ENCODE data around the gene CEL.

GRCh38 chr9:133105461-133105770, 43.6 kb downstream of the CEL start:
- TF ChIP-seq, protein P1, sequence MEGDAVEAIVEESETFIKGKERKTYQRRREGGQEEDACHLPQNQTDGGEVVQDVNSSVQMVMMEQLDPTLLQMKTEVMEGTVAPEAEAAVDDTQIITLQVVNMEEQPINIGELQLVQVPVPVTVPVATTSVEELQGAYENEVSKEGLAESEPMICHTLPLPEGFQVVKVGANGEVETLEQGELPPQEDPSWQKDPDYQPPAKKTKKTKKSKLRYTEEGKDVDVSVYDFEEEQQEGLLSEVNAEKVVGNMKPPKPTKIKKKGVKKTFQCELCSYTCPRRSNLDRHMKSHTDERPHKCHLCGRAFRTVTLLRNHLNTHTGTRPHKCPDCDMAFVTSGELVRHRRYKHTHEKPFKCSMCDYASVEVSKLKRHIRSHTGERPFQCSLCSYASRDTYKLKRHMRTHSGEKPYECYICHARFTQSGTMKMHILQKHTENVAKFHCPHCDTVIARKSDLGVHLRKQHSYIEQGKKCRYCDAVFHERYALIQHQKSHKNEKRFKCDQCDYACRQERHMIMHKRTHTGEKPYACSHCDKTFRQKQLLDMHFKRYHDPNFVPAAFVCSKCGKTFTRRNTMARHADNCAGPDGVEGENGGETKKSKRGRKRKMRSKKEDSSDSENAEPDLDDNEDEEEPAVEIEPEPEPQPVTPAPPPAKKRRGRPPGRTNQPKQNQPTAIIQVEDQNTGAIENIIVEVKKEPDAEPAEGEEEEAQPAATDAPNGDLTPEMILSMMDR (IDR thresholded peaks at IDR 0.05): no peak
- TF ChIP-seq POLR2A (IDR thresholded peaks at IDR 0.05): no peak

All from testis (tissue), 2 donors.